Measurements from ENCODE around the gene SMARCAL1. TPM values are rescaled to one million over a fixed set of nuclear protein-coding genes. Genes with fewer than 3 reads are reported as not detected.

The SMARCAL1 gene
- total RNA-seq, 1 experiment from 2014 or later = 20.9 TPM

GRCh38 chr2:216474925-216475670 is 62.8 kb downstream of the SMARCAL1 start:
- POLR2A ChIA-PET = no interaction called here
- H3K4me3 Mint-ChIP-seq = no peak overlapping the region

GRCh38 chr2:216475767-216476166 is 63.5 kb downstream of the SMARCAL1 start:
- Mint-ChIP-seq H3K4me1 (peaks cover 10% of the 10 kb centered on the region), H3K4me3 (no peak overlapping the region), H3K27ac (no peak overlapping the region), H3K27me3 (ENCODE audit: low read depth) (no peaks in the 10 kb centered on the region), H3K36me3 (peaks cover 7% of the 10 kb centered on the region), H3K9me3 (no peaks in the 10 kb centered on the region)
- ChIA-PET POLR2A (no interaction called here), CTCF (interaction anchor here (1.2 kb wide), 1 partner anchor 23 kb away, joined by 3 read pairs; the partner anchor contains the start of gene RPL37A)
- TF ChIP-seq ZNF232 (CRISPR knock-in tag; IDR thresholded peaks at IDR 0.05) = no peak
- TF ChIP-seq ATF3 (CRISPR knock-in tag; conservative IDR thresholded peaks at IDR 0.05) = no peak
- TF ChIP-seq NFATC4 (CRISPR knock-in tag; IDR thresholded peaks at IDR 0.05) = no peak
- no peak for TF ChIP-seq ESRRA (CRISPR knock-in tag; IDR thresholded peaks at IDR 0.05; ENCODE audit: borderline replicate concordance)
- ATAC-seq (no peak), DNase-seq (ENCODE audit: low spot score) (no peak)

More at GRCh38 chr2:216474925-216475670, 62.8 kb downstream of the SMARCAL1 start:
- CTCF ChIA-PET = interaction anchor here (1.2 kb wide), 1 partner anchor 24 kb away, joined by 3 read pairs; the partner anchor contains the start of gene RPL37A
- ATAC-seq (no peak), DNase-seq (ENCODE audit: low spot score) (no peak)
- Mint-ChIP-seq H3K9me3 (no peaks in the 10 kb centered on the region), H3K27ac (no peak overlapping the region), H3K36me3 (peaks cover 7% of the 10 kb centered on the region), H3K4me1 (peaks cover 10% of the 10 kb centered on the region), H3K27me3 (ENCODE audit: low read depth) (no peaks in the 10 kb centered on the region)
- no peak for TF ChIP-seq JUN (CRISPR knock-in tag; IDR thresholded peaks at IDR 0.05)
- no peak for TF ChIP-seq CREM (CRISPR knock-in tag; IDR thresholded peaks at IDR 0.05)
- TF ChIP-seq ELF4 (CRISPR knock-in tag; IDR thresholded peaks at IDR 0.05; ENCODE audit: low read depth) = no peak
- TF ChIP-seq ESRRA (CRISPR knock-in tag; IDR thresholded peaks at IDR 0.05; ENCODE audit: borderline replicate concordance) = no peak

GRCh38 chr2:216477283-216478035 is 65.2 kb downstream of the SMARCAL1 start:
- no peak overlapping the region for H3K27ac Mint-ChIP-seq
- no peak for ATAC-seq
- TF ChIP-seq ZNF138 (CRISPR knock-in tag; conservative IDR thresholded peaks at IDR 0.05) = no peak
- TF ChIP-seq ESRRA (CRISPR knock-in tag; IDR thresholded peaks at IDR 0.05; ENCODE audit: borderline replicate concordance) = no peak
- no peak for TF ChIP-seq ETV6 (CRISPR knock-in tag; IDR thresholded peaks at IDR 0.05)
- no peak for TF ChIP-seq ZNF317 (CRISPR knock-in tag; IDR thresholded peaks at IDR 0.05; ENCODE audit: borderline replicate concordance, low read depth)
- no peak for TF ChIP-seq ZNF416 (CRISPR knock-in tag; IDR thresholded peaks at IDR 0.05)
- no peak for TF ChIP-seq ZNF532 (CRISPR knock-in tag; IDR thresholded peaks at IDR 0.05; ENCODE audit: borderline replicate concordance)
- TF ChIP-seq GRHL2 (CRISPR knock-in tag; IDR thresholded peaks at IDR 0.05; ENCODE audit: insufficient replicate concordance, severe bottlenecking) = no peak
- no peak for TF ChIP-seq NFYB (CRISPR knock-in tag; conservative IDR thresholded peaks at IDR 0.05; ENCODE audit: low read depth)
- TF ChIP-seq ATF2 (CRISPR knock-in tag; IDR thresholded peaks at IDR 0.05; ENCODE audit: borderline replicate concordance, low read depth) = no peak
- TF ChIP-seq ZNF232 (CRISPR knock-in tag; IDR thresholded peaks at IDR 0.05) = no peak
- TF ChIP-seq CDX4 (CRISPR knock-in tag; IDR thresholded peaks at IDR 0.05; ENCODE audit: borderline replicate concordance) = no peak
- TF ChIP-seq ZBTB43 (CRISPR knock-in tag; IDR thresholded peaks at IDR 0.05) = no peak
- TF ChIP-seq JAZF1 (CRISPR knock-in tag; IDR thresholded peaks at IDR 0.05) = no peak
- no peak for TF ChIP-seq ZNF423 (CRISPR knock-in tag; IDR thresholded peaks at IDR 0.05)
- TF ChIP-seq CREM (CRISPR knock-in tag; IDR thresholded peaks at IDR 0.05) = no peak
- no peak for TF ChIP-seq JUN (CRISPR knock-in tag; IDR thresholded peaks at IDR 0.05)
- no peak for TF ChIP-seq ZNF263 (CRISPR knock-in tag; IDR thresholded peaks at IDR 0.05; ENCODE audit: low read depth)
- ChIA-PET CTCF (no interaction called here), POLR2A (no interaction called here)
- H3K4me1 Mint-ChIP-seq = peaks cover 10% of the 10 kb centered on the region
- no peaks in the 10 kb centered on the region for H3K27me3 Mint-ChIP-seq (ENCODE audit: low read depth)
- no peak overlapping the region for H3K4me3 Mint-ChIP-seq
- no peak for DNase-seq (ENCODE audit: low spot score)
- no peaks in the 10 kb centered on the region for H3K9me3 Mint-ChIP-seq
- peaks cover 9% of the 10 kb centered on the region for H3K36me3 Mint-ChIP-seq
